Erythroblast (primary cell): ENCODE data around the gene ZNF74.
"Not testable (repeated sequence)": the region's sequence is repeated elsewhere in the genome, so short reads cannot be mapped to it uniquely, and the experiment has no call there.

Experiments
- GATA1 ChIP-seq: IDR thresholded peaks from 2 replicates; pipeline ENCODE4 v1.6.1; 2011; ENCODE audit warnings: low read depth, mild to moderate bottlenecking, control low read depth, low read length, moderate library complexity
- POLR2A ChIP-seq: IDR thresholded peaks from 2 replicates; pipeline ENCODE4 v1.6.1; 2011; ENCODE audit warnings: mild to moderate bottlenecking, low read length

GRCh38 chr22:20376281-20376680, 17.7 kb upstream of the ZNF74 start:
- not testable (repeated sequence) for TF ChIP-seq POLR2A, GATA1
